Stimulated activated CD4-positive, alpha-beta T cell treated with anti-CD3 and anti-CD28 coated beads, Interleukin-1b, Interleukin-23, amount 100 ng/mL, for 1 hour (primary cell): Measurements from ENCODE around the gene SRRT.

Experiments used
- DNase-seq, 2 donors: peaks; one replicate each; pipeline ENCODE4 v3.0.0-alpha.2; 2020; ENCODE audit warnings: low read depth in 2 of 2

SRRT gene

GRCh38 chr7:100879685-100880261, 4.9 kb downstream of the SRRT start:
- no peak for DNase-seq

DNA sequence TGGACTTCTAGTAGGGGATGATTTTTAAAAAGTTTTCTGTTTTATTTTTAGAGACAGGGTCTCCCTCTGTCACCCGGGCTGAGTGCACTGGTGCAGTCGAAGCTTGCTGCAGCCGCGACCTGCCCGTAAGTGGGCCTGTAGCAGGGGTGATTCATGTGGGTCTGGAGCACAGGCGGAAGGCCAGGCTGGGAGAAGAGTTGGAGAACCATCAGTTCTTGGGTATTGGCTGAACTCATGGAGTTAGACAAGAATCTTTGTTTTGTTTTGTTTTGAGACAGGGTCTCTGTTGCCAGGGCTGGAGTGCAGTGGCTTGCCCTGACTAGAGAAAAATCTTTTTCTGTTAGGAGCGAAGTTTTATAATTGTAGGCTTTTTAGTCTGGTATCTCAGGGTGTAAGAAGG, 5.7 kb downstream of the SRRT start:
- DNase-seq = no peak

- DNase-seq = no peak
Observed at GRCh38 chr7:100881136-100881535, 6.2 kb downstream of the SRRT start.

DNA sequence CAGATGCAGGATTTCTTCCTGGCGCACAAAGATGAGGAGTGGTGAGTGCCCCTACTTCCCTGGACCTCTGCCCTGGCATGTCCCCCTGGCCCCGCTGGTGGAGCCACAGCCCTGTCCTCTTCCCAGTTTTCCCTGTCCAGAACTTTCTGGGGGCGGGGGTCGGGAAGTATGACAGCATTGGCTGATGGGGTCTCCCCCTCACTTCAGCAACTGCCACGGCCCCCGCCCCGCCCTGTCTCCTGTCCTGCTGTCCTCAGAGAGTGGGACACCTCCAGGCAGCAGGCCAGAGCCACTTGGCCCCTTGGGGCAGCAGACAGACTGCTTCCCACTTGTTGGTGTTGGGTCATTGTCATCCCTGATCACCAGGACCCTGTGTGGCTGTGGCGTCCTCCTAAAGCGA, 7.3 kb downstream of the SRRT start:
- DNase-seq = no peak

GRCh38 chr7:100882785-100883526, 8.1 kb downstream of the SRRT start:
- DNase-seq = no peak

GRCh38 chr7:100884736-100885439, 10.0 kb downstream of the SRRT start:
- no peak for DNase-seq

DNA sequence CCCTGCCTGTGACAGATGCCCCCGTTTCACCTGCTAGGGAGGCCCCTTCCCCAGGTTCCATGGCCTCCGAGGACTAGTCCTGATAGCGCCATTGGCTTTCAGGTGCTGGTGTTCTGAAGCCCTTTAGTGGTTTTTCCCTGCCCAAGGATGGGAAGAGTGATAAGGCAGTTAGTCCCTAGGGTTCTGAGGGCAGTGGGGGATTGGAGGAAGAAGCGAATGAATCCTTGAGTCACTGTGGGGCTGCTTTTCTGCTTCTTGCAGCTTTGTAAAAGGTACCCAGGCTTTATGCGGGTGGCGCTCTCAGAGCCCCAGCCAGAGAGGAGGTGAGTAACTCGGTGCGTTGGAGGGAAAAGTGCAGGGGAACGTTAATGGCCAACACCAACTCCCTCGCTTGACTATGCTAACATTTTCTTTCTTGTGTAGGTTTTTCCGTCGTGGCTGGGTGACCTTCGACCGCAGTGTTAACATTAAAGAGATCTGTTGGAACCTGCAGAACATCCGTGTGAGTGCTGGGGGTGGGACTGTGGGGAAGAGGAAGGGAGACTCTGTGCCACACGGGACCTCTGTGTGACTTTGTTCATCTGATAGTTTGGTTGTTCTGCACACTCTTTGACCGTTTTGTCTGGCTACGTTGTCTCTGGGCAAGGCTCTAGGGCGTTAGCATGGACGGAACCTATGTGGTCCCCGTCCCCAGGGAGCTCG, 10.7 kb downstream of the SRRT start:
- no peak for DNase-seq

GRCh38 chr7:100886142-100886935, 11.4 kb downstream of the SRRT start:
- DNase-seq = no peak

DNA sequence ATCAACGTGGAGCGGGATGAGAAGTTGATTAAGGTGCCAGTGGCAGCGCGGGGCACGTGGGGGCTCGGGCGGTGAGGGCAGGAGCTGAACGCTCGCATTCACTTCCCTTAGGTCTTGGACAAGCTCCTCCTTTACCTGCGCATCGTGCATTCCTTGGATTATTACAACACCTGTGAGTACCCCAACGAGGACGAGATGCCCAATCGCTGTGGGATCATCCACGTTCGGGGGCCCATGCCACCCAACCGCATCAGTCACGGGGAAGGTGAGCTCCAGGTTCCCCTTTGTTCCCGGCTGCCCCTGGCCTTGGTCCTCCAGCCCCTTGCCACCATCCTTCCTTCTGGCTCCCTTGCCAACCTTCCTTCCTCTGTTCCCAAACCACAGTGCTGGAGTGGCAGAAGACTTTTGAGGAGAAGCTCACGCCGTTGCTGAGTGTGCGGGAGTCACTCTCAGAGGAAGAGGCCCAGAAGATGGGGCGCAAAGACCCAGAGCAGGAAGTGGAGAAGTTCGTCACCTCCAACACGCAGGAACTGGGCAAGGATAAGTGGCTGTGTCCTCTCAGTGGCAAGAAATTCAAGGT, 12.1 kb downstream of the SRRT start:
- DNase-seq = no peak

GRCh38 chr7:100887516-100888290, 12.8 kb downstream of the SRRT start:
- no peak for DNase-seq

GRCh38 chr7:100888291-100888987, 13.5 kb downstream of the SRRT start:
- DNase-seq = no peak

DNA sequence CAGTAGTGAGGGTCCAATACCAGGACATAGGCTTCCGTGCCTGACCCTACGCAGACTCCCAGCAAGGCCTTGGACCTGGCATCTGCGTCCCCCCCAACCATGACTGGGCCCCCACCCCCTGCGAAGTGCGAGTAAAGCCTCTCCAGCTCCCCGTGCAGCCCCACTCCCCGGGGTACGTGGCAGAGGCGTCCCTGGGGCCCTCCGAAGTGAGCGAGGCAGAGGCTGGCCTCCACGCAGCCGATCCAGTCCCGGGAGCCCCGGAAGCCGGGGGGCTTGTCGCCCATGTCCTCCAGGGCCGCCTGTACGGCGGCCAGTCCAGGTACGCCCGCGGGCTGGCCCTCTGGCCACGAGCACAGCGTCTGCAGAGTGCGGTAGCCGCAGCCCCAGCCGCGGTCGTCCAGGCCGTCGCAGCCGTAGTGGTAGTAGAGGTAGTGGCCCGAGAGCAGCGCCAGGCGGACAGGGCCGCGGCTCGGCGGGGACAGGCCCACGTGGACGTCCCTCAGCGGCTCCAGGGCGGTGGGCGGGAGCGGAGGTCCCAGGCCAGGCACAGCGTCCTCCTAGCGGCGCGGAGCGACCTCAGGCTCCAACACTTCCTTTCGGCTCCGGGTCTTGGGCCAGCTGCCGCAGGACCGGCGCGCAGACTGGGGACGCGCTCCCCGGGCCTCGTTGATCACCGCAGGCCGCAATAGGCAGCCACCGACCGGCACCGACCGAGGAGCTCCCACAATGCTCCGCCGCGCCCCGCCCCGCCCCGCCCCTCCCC, 14.3 kb downstream of the SRRT start, which contains the start of gene UFSP1:
Gene UFSP1 (minus strand): TSS at position 728 of the 763 bp plus-strand sequence. CDS start 444 bp downstream, at position 284.
- DNase-seq = no peak

DNA sequence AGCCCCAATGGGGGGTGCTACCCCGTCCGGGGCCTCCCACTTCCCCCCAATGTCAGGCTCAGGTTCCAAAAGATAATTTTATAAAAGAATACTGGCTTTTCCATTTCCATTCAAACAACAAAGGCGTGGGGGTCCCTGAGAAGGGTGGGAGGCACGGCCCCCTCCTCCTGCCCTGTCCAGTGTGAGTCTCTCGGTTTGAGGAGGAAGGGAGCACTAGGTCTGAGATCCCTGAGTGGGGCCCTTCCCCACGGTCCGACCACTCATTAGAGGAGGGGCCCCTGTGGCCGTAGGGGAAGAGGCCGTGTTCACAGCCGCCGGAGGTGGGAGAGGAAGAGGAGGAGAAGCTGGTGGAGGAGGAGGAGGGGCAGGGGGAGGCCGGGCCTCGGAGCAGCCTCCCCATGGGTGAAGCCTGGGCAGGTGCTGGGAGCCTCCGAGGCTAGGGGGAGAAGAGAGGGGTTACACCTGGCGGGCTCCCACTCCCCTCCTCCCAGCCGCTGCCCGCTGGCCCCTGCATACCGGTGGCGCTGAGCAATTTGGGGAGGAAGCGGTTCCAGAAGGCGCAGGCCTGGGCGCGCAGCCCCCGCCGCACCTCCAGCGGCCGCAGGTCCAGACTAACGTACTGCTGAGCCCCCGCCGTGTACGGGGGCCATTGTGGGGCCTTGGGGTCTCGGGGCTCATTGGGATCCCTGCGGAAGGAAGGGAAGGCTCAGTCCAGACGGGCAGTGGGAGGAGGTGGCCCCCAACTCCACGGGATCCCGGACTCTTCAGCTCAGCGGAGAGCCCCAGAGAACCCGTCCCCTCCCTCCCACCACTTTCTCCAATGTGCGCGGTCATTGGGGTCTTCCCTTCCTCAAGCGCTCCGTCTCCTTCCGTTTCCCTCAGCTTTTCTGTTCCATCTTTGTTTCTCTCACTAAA, 16.0 kb downstream of the SRRT start:
- DNase-seq = no peak

GRCh38 chr7:100891568-100892247, 16.8 kb downstream of the SRRT start:
- DNase-seq = no peak

- no peak for DNase-seq
Observed at GRCh38 chr7:100892364-100893317, 17.7 kb downstream of the SRRT start.

- no peak for DNase-seq
Observed at GRCh38 chr7:100893318-100893895, 18.5 kb downstream of the SRRT start.
